Measurements from ENCODE around the gene PDIA4.

DNA sequence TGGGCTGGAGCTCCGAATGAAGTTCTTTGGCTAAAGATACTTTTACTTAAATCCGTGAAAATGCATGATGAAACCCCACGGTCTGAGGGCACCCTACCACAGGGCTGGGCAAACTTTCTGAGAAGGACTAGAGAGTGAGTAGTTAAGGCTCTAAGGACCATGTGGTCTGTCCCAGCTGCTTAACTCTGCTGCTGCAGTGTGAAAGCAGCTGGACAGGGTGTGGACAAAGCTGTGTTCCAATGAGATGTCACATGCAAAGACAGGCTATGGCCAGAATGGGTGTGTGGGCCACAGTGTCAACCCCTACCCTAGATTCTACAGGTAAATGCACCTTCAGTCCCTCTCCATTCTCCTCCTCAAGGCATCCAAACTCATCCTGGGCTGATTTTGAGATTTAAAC is 18.8 kb downstream of the PDIA4 start:
- TF ChIP-seq, protein P1, sequence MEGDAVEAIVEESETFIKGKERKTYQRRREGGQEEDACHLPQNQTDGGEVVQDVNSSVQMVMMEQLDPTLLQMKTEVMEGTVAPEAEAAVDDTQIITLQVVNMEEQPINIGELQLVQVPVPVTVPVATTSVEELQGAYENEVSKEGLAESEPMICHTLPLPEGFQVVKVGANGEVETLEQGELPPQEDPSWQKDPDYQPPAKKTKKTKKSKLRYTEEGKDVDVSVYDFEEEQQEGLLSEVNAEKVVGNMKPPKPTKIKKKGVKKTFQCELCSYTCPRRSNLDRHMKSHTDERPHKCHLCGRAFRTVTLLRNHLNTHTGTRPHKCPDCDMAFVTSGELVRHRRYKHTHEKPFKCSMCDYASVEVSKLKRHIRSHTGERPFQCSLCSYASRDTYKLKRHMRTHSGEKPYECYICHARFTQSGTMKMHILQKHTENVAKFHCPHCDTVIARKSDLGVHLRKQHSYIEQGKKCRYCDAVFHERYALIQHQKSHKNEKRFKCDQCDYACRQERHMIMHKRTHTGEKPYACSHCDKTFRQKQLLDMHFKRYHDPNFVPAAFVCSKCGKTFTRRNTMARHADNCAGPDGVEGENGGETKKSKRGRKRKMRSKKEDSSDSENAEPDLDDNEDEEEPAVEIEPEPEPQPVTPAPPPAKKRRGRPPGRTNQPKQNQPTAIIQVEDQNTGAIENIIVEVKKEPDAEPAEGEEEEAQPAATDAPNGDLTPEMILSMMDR (IDR thresholded peaks at IDR 0.05), result no peak
- TF ChIP-seq POLR2A (IDR thresholded peaks at IDR 0.05), result no peak

All from heart left ventricle (tissue), 13 donors.